OCI-LY1 (cell line): ENCODE results near the gene BBS9.

Experiments used
- H2AFZ ChIP-seq: fragments of 200-600 bp; sonication (generic), shearing (Covaris generic); 2 replicates; pipeline ENCODE4 v1.6.0; 2014; ENCODE audit warnings: antibody characterized with exemption, mild to moderate bottlenecking, low read length
- H3F3A ChIP-seq: fragments of 200-600 bp; sonication (generic), shearing (Covaris generic); 2 replicates; pipeline ENCODE4 v1.6.0; 2014; ENCODE audit warnings: mild to moderate bottlenecking, antibody characterized with exemption, low read length, moderate library complexity; ENCODE audit not compliant: insufficient read depth
- H3K27ac ChIP-seq: fragments of 200-600 bp; sonication (generic); 2 replicates; pipeline ENCODE4 v1.5.1; 2014; ENCODE audit warnings: low read length, mixed run types, mild to moderate bottlenecking, low read depth; ENCODE audit not compliant: poor library complexity, severe bottlenecking
- H3K27me3 ChIP-seq: fragments of 200-600 bp; sonication (generic); 2 replicates; pipeline ENCODE4 v1.6.0; 2014; ENCODE audit warnings: antibody characterized with exemption, mild to moderate bottlenecking, low read length, moderate library complexity; ENCODE audit not compliant: insufficient read depth
- H3K36me3 ChIP-seq: fragments of 200-600 bp; sonication (generic); 2 replicates; pipeline ENCODE4 v1.6.1; 2014; ENCODE audit warnings: mild to moderate bottlenecking, antibody characterized with exemption, low read length, moderate library complexity, mixed read lengths; ENCODE audit not compliant: insufficient read depth
- H3K4me1 ChIP-seq: fragments of 200-600 bp; sonication (generic); 2 replicates; pipeline ENCODE4 v1.5.1; 2014; ENCODE audit warnings: mild to moderate bottlenecking, low read length, moderate library complexity; ENCODE audit not compliant: insufficient read depth, severe bottlenecking
- H3K4me2 ChIP-seq: fragments of 200-600 bp; sonication (generic), shearing (Covaris generic); 2 replicates; pipeline ENCODE4 v1.6.1; 2014; ENCODE audit warnings: low read length
- H3K4me3 ChIP-seq: fragments of 200-600 bp; sonication (generic); 2 replicates; pipeline ENCODE4 v1.5.1; 2014; ENCODE audit warnings: low read length, low read depth, mild to moderate bottlenecking, mixed read lengths; ENCODE audit not compliant: poor library complexity, severe bottlenecking
- H3K79me2 ChIP-seq: fragments of 200-600 bp; shearing (Covaris generic); 2 replicates; pipeline ENCODE4 v1.6.1; 2016; ENCODE audit warnings: mixed run types, low read length, mixed read lengths; ENCODE audit not compliant: insufficient read depth
- H3K9ac ChIP-seq: fragments of 200-600 bp; sonication (generic), shearing (Covaris generic); 2 replicates; pipeline ENCODE4 v1.6.1; 2014; ENCODE audit warnings: mild to moderate bottlenecking, low read length, mixed read lengths
- H3K9me2 ChIP-seq: fragments of 200-600 bp; sonication (generic), shearing (Covaris generic); 2 replicates; pipeline ENCODE4 v1.6.1; 2014; ENCODE audit warnings: low read depth, mild to moderate bottlenecking, low read length, mixed read lengths
- H3K9me3 ChIP-seq: fragments of 200-600 bp; shearing (Covaris generic); 2 replicates; pipeline ENCODE4 v1.6.1; 2014; ENCODE audit warnings: low read length, mixed read lengths
- H4K20me1 ChIP-seq: fragments of 200-600 bp; sonication (generic), shearing (Covaris generic); 2 replicates; pipeline ENCODE4 v1.6.0; 2016; ENCODE audit warnings: mild to moderate bottlenecking, low read length; ENCODE audit not compliant: insufficient read depth
- EZH2 ChIP-seq: fragments of 200-600 bp; sonication (generic), shearing (Covaris generic); IDR thresholded peaks from 2 replicates; pipeline ENCODE4 v1.8.0; 2017; ENCODE audit warnings: borderline replicate concordance, mixed run types, mild to moderate bottlenecking, antibody characterized with exemption, low read length, moderate library complexity, mixed read lengths
- TF ChIP-seq, protein P1 (sequence below): fragments of 200-600 bp; sonication (generic), shearing (Covaris generic); IDR thresholded peaks from 2 replicates; pipeline ENCODE4 v1.5.1; 2017; ENCODE audit warnings: mild to moderate bottlenecking, antibody characterized with exemption, low read length, moderate library complexity, mixed read lengths

Gene BBS9

DNA sequence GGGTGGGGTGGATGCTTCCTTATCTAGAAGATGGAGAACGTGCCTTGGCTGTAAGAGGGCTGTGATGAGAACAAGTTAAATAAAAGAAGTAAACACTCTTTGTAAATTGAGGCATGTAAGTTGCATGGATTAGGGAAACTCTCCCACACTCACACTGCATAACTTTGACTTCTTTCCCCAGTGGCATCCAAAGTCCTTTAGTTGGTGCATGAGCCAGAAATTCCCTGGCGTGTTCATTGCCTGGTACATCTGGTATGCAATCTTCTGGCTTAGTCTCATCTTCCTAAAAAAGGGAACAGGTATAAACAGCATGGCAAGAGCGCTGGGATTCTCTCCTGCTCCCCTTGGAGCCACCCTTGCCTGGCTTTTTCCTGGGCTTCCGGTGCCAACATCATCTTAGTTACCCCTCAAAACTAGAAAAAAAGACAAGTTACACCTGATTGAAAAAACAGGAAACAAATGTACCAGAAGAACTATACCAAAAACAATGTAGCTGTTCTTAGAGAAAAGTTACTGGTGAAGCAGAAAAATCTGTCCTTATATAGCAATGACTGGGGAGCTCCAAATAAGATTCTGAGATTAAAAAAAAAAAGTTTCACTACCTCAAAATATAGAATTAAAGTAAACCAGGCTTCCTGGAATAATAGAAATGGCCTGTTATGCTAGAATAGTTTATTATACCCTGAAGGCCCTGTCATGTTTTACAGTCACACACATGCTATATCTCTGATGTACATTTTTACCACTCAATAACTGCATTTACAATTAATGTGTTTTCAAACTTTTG lies 30.0 kb upstream of the BBS9 start:
- Histone ChIP-seq H3K27me3 (no peaks in the 10 kb centered on the region), H2AFZ (no peak overlapping the region), H3K4me1 (peaks cover 14% of the 10 kb centered on the region), H3K36me3 (peaks cover 84% of the 10 kb centered on the region), H3K79me2 (no peaks in the 10 kb centered on the region), H3K4me2 (no peak overlapping the region), H4K20me1 (no peaks in the 10 kb centered on the region), H3K9me2 (no peaks in the 10 kb centered on the region), H3F3A (no peaks in the 10 kb centered on the region), H3K9ac (no peak overlapping the region), H3K27ac (peak overlapping the region; percentile 50), H3K4me3 (no peak overlapping the region), H3K9me3 (no peaks in the 10 kb centered on the region)
- TF ChIP-seq, protein P1, sequence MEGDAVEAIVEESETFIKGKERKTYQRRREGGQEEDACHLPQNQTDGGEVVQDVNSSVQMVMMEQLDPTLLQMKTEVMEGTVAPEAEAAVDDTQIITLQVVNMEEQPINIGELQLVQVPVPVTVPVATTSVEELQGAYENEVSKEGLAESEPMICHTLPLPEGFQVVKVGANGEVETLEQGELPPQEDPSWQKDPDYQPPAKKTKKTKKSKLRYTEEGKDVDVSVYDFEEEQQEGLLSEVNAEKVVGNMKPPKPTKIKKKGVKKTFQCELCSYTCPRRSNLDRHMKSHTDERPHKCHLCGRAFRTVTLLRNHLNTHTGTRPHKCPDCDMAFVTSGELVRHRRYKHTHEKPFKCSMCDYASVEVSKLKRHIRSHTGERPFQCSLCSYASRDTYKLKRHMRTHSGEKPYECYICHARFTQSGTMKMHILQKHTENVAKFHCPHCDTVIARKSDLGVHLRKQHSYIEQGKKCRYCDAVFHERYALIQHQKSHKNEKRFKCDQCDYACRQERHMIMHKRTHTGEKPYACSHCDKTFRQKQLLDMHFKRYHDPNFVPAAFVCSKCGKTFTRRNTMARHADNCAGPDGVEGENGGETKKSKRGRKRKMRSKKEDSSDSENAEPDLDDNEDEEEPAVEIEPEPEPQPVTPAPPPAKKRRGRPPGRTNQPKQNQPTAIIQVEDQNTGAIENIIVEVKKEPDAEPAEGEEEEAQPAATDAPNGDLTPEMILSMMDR, result no peak
- no peak for TF ChIP-seq EZH2

DNA sequence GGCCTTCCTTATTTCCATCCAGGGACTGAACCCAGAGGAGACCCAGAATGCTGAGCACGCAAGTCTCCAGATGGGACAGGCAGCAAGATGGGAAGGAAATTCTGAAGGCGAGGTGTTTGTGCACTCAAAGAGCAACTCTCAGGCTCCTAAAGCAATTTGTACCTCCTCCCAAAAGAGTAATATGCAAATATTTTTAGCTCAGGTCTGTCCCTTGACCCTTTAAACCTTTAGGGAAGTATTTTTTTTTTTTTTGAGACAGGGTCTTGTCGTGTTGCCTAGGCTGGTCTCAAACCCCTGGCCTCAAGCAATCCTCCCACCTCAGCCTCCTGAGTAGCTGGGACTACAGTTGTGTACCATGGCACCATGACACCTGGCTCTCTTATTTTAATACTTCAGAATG lies 28.6 kb upstream of the BBS9 start:
- no peaks in the 10 kb centered on the region for H3K27me3 ChIP-seq
- peaks cover 76% of the 10 kb centered on the region for H3K36me3 ChIP-seq
- no peak overlapping the region for H3K9ac ChIP-seq
- H3K9me2 ChIP-seq, result no peaks in the 10 kb centered on the region
- H3K4me3 ChIP-seq, result no peak overlapping the region
- H3K4me2 ChIP-seq, result no peak overlapping the region
- no peak for TF ChIP-seq EZH2
- TF ChIP-seq, protein P1, result no peak
- H3K27ac ChIP-seq, result peak overlapping the region; percentile 50
- H4K20me1 ChIP-seq, result peaks cover 2% of the 10 kb centered on the region; the same call in 1 of the 2 replicates
- no peak overlapping the region for H2AFZ ChIP-seq
- no peaks in the 10 kb centered on the region for H3F3A ChIP-seq
- no peaks in the 10 kb centered on the region for H3K9me3 ChIP-seq
- H3K79me2 ChIP-seq, result peaks cover 7% of the 10 kb centered on the region; the same call in 1 of the 2 replicates
- peaks cover 14% of the 10 kb centered on the region for H3K4me1 ChIP-seq

DNA sequence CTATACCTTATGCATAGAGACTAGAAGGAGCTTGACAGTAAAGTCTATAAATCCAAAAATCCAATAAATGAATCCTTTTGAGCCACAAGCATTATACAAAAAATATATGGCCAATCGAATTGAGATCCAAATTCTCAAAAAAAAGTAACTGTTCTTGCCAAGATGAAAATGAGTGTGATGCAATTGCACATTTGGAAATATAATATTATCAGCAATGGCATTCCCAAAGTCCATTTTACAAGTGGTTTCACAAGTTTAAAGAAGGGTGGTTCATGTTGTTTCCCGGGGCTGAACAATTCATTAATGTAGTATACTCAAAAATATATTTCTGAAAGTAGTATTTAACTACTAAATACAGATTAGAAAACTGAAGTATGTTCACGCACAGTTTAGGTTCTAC lies 27.5 kb upstream of the BBS9 start:
- TF ChIP-seq, protein P1, result no peak
- TF ChIP-seq EZH2, result no peak
- Histone ChIP-seq H3K4me1 (peaks cover 15% of the 10 kb centered on the region), H3K9me2 (no peaks in the 10 kb centered on the region), H3F3A (no peaks in the 10 kb centered on the region), H3K27me3 (no peaks in the 10 kb centered on the region), H3K79me2 (peaks cover 17% of the 10 kb centered on the region), H3K27ac (no peak overlapping the region), H3K36me3 (peaks cover 65% of the 10 kb centered on the region), H3K9ac (no peak overlapping the region), H3K9me3 (no peaks in the 10 kb centered on the region), H3K4me3 (no peak overlapping the region), H4K20me1 (peaks cover 4% of the 10 kb centered on the region; the same call in 1 of the 2 replicates), H3K4me2 (no peak overlapping the region), H2AFZ (no peak overlapping the region)
